Fibroblast of the conjunctiva (primary cell): ENCODE measurements around the gene FUT8.
"Not testable (repeated sequence)": the region's sequence is repeated elsewhere in the genome, so short reads cannot be mapped to it uniquely, and the experiment has no call there.

Source experiments
- DNase-seq: peaks from one replicate; pipeline ENCODE4 v3.0.0-alpha.2; 2010; ENCODE audit warnings: low read depth

Gene FUT8

DNA sequence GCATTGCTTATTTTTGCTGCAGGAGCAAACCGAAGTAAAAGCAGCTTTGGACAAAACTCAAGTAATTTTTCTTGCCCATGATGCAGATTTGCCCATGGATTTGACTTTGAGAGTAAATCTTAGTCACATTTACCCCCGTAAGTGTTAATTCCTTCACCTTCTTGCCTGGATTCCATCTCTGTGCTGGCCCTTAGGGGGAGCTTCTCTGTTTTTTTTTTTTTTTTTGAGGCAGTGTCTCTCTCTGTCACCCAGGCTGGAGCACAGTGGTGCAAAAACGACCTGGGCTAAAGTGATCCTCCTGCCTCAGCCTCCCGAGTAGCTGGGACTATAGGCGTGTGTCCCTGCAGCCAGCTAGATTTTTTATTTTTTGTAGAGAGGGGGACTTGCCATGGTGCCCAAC is 210.2 kb downstream of the FUT8 start:
- no peak for DNase-seq

DNA sequence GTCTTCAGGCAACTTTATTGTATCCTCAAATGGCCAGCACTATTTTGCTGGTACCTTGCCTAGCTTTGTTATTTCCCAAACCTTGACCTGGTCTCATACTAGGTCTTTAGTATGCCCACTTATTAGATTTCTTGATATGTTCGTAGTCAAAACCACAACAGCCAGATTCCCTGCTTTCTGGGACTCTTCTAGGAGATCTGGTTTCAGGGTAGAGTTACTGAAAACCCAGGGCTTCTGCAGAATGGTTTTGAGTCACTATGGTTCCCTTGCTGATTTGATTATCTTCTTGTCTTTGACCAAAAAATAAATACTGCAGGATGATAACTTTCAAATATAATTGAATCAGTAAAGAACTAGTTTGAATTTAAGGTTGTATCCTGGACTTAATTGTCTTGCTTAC is 211.2 kb downstream of the FUT8 start:
- no peak for DNase-seq

DNA sequence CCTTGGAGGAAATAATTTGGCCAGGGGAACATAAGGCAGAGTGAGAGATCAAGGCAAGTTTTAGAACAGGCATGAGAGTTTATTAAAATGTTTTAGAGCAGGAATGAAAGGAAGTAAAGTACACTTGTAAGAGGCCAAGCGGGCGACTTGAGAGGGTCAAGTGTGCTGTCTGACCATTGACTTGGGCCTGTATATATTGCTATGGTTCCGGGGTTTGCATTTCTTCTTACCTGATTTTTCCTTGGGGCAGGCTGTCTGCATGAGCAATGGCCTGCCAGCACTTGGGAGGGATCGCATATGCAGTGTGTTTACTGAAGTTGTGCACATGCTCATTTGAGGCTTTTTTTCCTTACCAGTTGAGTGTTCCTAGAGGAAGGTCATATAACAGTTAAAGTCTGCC is 214.8 kb downstream of the FUT8 start:
- no peak for DNase-seq

DNA sequence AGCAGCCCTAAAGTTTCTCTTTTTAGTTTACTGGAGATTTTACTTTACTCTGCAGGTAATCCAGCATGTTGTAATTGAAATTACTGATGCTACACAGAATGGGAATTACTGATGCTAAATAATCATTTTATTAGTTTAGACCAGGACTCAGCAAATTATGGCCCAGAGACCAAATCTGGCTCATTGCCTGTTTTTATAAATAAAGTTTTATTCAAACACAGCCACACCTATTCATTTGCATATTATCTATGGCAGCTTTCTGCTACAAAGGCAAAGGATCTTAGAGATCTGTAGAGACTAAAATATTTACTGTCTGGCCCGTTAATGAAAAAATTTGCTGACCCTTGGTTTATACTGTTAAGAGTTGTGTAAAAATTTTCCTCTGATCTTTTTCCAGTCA is 216.1 kb downstream of the FUT8 start:
- DNase-seq: no peak

DNA sequence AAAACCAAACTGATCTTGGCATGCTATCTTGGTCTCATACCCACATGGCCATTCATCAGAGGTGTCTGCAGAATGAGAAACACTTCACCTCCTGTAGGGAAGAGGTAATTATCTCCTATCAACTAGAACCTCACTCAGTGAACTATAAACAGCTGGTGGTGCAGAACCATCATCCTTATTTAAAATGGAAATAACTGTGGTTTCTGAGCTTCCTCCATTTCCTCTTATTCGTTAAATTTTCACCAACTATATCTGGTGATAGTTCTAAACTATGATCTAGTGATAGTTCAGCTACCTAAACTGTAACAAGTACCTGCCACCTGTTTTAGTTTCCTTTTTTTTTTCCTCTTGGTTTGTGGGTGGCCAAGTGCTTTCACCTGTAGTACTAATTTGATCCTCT is 218.5 kb downstream of the FUT8 start:
- no peak for DNase-seq

DNA sequence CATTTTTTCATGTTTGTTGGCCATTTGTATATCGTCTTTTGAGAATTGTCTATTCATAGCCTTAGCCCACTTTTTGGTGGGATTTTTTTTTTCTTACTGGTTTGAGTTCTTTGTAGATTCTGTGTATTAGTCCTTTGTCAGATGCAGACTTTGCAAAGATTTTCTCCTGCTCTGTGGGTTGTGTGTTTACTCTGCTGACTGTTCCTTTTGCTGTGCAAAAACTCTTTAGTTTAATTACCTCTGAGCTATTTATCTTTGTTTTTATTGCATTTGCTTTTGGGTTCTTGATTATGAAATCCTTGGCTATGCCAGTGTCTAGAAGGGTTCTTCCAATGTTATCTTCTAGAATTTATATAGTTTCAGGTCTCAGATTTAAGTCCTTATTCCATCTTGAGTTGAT is 220.0 kb downstream of the FUT8 start:
- no peak for DNase-seq

DNA sequence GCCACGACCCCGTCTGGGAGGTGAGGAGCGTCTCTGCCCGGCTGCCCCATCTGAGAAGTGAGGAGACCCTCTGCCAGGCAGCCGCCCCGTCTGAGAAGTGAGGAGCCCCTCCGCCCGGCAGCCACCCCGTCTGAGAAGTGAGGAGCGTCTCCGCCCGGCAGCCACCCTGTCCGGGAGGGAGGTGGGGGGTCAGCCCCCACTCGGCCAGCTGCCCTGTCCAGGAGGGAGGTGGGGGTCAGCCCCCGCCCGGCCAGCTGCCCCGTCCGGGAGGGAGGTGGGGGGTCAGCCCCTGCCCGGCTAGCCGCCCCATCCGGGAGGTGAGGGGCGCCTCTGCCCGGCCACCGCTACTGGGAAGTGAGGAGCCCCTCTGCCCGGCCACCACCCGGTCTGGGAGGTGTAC is 221.1 kb downstream of the FUT8 start:
- DNase-seq: not testable (repeated sequence)

DNA sequence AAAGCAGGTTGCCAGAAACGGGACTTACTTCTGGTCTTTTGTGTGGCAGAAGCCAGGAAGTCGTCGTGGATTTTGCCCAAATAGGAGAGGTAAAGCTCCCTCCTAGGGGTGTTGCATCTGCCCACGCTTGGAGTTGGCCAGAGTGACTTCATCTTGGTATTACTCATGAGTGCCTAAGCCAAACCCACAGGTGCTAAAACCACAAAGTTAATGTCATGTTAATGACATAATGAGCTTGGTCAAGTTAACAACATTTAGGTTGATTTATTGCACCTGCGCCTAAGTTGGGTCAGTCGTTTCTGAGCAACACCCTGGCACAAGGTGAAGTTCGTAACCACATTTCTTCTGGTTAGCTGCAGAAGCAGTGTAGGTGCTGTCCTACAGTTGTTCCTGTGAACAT is 225.2 kb downstream of the FUT8 start:
- DNase-seq: no peak

DNA sequence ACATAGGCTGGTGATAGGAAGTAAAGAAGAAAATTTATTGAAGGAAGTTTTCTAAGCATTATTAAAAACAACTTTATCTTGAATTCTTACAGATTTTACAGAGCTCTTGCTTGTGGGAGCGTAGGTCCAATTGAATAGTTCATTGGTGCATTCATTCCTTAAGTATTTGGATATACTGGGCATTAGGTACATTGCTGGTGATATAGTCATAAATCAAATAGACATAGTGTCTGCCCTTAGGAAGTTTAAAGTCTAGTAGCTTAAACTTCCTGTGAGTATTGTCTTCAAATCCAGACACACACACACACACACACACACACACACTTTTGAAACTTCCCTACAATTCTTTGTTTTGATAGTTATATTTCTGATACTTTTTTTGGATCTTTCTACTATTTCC is 226.7 kb downstream of the FUT8 start:
- DNase-seq: no peak

DNA sequence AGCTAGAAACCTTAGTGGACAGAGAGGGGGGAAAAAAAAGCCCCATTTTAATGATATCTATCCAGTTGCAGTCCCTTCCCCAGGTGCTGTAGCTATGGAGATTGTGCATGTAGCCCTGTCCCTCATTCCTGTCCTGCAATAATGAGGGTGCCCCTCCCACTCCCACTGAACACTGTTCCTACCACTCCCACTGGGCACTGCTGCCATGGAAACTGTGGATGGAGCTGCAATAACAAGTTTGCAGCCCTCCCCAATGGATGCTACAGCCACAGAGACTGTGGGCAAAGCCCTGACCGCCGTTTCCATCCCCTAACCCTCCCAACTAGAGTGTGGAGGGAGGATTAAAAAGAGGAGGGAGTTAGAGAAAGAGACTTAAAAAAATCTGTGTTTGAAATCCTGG is 238.3 kb downstream of the FUT8 start:
- DNase-seq: no peak

DNA sequence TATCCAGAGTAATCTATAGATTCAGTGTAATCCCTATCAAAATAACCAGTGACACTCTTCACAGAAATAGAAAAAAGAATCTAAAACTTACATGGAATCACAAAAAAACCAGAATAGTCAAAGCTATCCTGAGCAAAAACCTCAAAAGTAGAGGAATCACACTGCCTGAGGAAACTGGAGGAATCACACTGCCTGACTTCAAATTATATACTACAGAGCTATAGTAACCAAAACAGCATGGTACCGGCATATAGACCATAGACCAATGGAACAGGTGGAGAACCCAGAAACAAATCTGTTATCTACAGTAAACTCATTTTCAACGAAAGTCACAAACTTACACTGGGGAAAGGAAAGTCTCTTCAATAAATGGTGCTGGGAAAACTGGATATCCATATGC is 244.0 kb downstream of the FUT8 start:
- DNase-seq: no peak

DNA sequence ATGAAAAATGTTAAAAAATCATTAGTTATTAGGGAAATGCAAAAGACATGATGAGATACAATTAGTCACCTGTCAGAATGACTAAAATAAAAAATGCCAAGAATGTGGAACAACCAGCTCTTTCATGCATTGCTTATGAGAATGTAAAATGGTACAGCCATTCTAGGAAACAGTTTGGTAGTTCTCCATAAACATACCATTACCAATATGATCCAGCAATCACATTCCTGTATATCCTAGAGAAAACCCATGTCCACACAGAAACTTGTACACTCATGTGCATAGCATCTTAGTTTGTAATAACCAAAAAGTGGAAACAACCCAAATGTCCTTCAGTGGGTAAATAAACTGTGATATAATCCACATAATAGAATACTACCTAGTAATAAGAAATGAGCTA is 245.7 kb downstream of the FUT8 start:
- DNase-seq: no peak

DNA sequence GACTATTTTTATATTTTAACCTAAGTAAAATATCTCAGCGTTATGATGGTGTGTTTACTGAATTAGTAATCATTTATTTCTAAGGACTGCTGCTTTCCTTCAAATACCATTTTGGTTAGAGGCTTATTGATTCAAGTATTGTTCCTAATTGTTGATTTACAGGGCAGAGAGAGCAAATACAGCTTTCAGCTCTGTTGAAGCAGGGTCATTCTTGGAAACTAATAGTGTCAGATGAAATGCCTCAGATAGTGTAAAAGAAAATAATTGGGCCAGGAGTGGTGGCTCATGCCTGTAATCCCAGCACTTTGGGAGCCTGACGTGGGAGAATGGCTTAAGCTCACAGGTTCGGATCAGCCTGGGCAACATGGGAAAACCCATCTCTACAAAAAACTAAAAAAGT is 249.3 kb downstream of the FUT8 start:
- no peak for DNase-seq

DNA sequence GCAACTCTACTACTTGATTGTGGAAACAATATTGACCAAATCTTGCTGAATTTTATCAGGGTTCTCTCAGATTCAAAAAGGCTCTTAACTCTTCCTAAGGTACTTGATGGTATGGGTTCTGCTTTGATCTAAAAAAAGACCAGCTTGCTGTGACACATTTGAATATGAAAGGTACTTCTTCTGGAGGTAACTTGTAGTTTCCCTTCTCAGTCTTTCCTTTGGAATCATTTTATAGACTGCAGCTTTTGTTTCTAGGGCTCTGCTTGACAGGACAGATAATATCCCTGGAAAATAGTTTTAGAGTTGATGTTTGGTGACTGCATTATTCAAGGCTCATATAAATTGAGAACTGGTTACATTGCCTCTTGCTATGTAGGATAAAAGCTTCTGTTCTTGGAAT is 251.9 kb downstream of the FUT8 start:
- DNase-seq: no peak

DNA sequence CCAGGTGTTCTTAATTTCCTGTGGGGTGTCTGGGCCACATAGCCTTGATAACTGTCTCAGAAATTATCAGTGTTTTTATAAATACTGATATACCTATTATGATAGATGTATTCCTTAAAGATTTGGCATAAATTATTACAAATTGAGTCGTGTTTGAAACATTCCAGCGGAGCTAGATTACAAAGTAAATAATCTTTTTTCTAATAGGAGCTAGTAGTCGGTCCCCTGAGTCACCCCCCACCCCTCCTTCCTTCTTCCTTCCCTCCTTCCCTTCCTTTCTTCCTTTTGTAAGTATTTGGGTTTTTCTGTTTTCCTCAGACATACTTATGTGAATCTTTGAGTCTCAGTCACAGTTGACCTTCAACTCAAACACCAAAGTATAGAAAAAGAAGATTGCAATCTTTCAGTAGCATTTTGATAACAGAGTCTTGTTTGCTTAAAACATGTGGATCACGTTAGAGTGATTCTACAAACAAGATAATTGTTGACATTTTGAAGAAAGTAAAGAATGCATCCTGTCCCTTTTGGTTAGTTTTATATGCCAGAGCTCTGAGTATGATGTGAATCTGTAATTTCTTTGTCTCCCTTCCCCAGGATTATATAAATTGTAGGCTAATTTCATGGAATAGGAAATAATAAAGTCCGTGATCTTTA is 264.0 kb downstream of the FUT8 start:
- DNase-seq: no peak

DNA sequence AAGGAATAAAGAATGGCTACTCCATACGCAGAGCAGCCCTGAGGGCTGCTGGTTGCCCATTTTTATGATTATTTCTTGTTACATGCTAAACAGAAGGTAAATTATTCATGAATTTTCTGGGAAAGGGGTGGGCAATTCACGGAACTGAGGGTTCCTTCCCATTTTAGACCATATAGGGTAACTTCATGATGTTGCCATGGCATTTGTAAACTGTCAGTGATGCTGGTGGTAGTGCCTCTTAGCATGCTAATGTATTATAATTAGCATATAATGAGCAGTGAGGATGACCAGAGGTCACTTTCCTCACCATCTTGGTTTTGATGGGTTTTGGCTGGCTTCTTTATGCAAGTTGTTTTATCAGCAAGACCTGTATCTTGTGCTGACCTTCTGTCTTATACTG is 273.0 kb downstream of the FUT8 start:
- no peak for DNase-seq

DNA sequence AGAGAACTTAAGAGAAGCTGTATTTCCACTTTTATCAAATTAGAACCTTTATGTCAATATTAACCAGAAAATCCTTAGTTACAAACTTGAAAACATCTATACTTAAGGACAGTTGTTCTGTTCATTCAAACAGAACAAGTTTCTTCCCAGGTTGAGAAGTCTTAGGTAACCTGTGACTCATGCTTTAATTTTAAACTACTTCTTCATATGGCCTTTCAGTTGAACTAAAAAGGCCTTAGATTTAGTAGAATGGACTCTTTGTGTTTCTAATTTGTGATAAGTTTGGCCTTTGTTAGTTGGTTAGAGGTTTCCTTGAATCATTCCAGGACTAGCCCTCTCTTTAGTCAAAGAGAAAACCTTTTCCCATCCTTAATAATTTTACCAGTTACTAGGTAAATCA is 274.2 kb downstream of the FUT8 start:
- no peak for DNase-seq

DNA sequence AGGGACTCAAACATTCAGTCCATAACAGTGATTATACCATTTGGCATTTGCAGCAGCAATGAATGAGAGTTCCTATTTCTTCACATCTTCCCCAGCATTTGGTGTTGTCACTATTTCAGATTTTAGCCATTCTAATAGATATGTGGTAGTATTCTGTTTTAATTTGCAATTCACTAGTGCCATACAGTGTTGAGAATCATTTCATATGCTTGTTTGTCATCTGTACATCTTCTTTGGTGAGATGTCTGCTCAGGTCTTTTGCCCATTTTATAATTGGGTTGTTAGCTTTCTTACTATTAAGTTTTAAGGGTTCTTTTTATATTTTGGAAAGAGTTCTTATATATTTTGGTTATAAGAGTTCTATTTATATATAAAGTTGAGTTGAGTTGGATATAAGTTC is 276.5 kb downstream of the FUT8 start:
- no peak for DNase-seq

DNA sequence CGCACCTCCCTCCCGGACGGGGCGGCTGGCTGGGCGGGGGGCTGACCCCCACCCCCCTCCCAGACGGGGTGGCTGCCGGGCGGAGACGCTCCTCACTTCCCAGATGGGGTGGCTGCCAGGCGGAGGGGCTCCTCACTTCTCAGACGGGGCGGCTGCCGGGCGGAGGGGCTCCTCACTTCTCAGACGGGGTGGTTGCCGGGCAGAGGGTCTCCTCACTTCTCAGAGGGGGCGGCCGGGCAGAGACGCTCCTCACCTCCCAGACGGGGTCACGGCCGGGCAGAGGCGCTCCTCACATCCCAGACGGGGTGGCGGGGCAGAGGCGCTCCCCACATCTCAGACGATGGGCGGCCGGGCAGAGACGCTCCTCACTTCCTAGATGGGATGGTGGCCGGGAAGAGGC is 280.0 kb downstream of the FUT8 start:
- DNase-seq: not testable (repeated sequence)

DNA sequence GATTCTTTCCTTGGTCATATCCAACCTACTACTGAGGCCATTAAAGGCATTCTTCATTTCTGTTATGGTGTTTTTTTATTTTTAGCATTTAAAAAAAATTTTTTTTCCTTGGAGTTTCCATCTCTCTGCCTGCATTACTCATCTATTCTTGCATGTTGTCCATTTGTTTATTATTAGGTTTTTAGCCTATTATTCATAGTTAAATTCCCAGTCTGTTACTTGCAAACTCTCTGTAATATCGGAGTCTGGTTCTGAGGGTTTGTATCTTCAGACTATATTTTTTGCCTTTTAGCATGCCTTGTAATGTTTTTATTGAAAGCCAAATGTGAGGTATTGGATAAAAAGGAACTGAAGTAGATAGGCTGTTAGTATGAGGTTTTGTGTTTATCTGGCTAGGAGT is 284.3 kb downstream of the FUT8 start:
- DNase-seq: no peak

DNA sequence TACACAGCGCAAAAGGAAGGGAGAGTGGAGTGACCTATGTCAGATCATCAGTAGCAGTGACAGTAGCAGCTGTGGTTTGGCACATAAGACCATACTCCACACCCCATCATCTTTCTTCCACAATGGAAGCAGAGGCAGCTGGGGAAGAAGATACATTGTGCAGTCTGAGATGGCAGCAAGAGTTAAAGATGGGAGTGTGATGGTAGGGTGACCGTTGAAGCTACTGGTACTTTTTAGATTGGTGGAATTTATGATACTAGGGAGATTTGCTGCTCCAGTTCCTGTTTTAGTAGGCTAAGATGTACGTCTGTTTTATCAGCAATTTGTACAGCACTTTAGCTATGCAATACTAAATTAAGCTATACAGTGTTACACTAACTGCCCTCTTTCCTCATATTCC is 291.0 kb downstream of the FUT8 start:
- DNase-seq: no peak

DNA sequence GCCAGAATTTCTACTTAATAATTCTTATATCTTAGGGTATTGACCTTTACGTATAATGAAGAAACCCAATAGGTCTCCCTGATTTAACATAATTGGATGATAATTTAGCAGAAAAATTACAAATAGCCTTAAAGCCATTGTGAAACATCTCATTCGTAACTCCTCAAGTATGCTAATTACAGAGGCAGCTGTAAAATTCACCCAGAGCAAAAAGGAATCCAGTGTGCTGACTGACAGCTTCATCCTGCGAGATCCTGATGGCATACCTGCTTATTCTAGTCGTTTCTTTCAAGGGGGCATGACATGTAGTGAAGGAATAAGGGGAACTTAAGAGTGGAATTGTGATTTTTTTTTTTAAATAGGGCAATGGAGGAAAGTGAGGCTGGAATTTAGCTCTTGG is 291.5 kb downstream of the FUT8 start:
- DNase-seq: no peak

DNA sequence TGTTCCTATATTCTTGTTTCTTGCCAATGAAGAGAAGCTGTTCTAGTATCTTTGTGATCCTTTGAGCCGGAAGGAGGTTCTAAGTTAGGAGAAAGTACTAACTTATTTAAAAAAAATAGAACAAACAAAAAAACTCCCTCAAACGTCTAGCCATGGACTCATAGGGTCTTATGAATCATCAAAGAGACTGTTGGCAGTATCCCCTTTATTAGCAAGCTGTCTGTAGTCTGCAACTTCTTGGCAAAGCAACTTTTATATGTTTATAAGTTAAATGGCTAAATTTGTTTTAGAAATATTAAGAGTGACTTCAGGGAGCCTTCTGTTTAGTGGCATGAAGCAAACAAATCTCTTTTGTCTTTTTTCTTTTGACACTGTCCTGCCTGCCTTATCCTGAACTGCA is 291.9 kb downstream of the FUT8 start:
- peak; percentile 9 for DNase-seq

DNA sequence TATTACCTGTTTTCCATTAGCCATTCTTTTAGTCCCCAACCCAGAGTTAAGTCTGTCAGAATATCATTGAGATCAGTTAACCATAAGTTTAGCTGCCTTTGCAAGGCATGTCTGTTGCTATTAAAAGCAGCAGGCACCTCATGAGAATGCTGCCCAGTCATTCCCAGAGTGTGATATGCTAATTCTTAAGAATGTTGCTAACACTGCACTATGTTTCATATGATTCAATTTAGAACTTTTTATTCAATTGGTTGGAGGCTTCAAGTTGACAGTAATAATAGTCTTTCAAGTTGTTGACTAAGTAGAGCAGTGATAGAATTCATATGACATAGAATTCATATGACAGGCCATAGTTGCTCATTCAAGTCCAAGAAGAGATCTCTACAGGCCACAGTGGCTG is 292.3 kb downstream of the FUT8 start:
- DNase-seq: no peak

DNA sequence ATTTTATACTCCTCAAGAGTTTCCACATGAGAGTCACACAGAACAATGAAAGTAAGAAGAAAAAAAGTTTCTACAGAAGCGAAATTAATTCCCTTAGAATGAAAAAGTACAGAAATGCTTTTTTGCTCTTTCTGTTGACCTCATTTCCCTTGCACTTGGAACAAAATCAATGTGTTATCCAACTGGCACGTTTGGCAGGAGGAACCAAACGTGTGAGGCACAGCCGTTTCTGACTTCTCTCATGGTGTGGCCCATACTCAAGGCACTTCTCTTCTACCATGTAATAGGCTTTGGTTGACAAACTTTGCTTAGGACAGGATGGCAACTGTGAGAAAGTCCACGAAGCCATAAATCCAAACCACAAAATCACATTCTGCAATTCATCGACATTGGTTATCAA is 297.0 kb downstream of the FUT8 start:
- no peak for DNase-seq
